NT2/D1 (cell line): ENCODE data around the gene NR3C2.

Source experiments
- SUZ12 ChIP-seq: IDR thresholded peaks from 2 replicates; pipeline ENCODE4 v1.6.1; 2011; ENCODE audit not compliant: insufficient read length, insufficient read depth; ENCODE audit errors: extremely low read depth
- YY1 ChIP-seq: IDR thresholded peaks from 2 replicates; pipeline ENCODE4 v1.6.1; 2011; ENCODE audit not compliant: insufficient read length, insufficient read depth
- ZNF274 ChIP-seq: IDR thresholded peaks from 2 replicates; pipeline ENCODE4 v1.6.1; 2011; ENCODE audit warnings: mild to moderate bottlenecking, low read depth, low read length

- TF ChIP-seq ZNF274: no peak
- TF ChIP-seq SUZ12: no peak
- no peak for TF ChIP-seq YY1
Measured at GRCh38 chr4:148161601-148162000, 280.6 kb downstream of the NR3C2 start.
